ENCODE data around the gene TIMM50. TPM values are rescaled to one million over a fixed set of nuclear protein-coding genes. Genes with fewer than 3 reads are reported as not detected.

TIMM50 gene
- total and polyA plus RNA-seq, 2 of the 13 experiments (the other 11 are each of a cell fraction or from before 2014, with no cell fraction given): 91.1 to 92.5 TPM

DNA sequence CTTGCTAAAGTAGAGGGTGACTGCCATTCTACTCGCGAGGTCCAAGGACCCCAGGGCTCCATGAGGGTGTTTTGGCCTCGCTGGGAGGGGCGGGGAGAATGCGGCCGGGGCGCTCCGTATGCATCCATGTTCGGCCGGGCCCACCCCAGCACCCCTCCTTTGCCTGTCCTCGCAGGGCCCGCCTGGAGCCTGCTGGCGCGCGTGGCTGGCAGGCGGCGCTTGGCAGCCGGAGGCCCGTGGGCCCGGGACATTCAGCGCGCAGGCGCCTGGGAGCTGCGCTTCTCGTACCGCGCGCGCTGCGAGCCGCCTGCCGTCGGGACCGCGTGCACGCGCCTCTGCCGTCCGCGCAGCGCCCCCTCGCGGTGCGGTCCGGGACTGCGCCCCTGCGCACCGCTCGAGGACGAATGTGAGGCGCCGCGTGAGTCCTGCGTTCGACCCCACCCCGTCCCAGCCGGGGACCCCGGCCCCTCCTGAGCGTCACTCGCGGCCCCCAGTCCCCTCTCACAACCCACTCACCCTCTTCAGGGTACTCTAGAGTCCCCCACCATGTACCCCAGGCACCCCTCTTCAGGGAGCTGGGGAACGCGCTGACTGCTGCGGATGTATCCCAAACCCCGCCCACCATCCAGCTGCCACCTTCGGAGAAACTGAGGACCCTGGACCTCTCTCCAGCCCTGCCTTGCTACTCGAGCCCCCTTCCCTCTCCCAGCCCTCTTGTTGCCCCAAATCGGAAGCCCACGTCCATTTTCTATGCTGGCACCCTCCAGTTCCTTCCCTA is 22.2 kb downstream of the TIMM50 start (continued):
- TF ChIP-seq, protein P1, sequence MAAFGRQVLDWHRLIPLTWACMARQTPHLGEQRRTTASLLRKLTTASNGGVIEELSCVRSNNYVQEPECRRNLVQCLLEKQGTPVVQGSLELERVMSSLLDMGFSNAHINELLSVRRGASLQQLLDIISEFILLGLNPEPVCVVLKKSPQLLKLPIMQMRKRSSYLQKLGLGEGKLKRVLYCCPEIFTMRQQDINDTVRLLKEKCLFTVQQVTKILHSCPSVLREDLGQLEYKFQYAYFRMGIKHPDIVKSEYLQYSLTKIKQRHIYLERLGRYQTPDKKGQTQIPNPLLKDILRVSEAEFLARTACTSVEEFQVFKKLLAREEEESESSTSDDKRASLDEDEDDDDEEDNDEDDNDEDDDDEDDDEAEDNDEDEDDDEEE (CRISPR knock-in tag; IDR thresholded peaks at IDR 0.05): peak; percentile 84
- peak; percentile 99 for TF ChIP-seq CHCHD3 (CRISPR knock-in tag; IDR thresholded peaks at IDR 0.05)
- no peak for TF ChIP-seq EHMT2 (IDR thresholded peaks at IDR 0.05; ENCODE audit: borderline replicate concordance, low read depth, low read length)
- peak; percentile 96 for TF ChIP-seq ATAD3A (CRISPR knock-in tag; IDR thresholded peaks at IDR 0.05)
- TF ChIP-seq, protein P2, sequence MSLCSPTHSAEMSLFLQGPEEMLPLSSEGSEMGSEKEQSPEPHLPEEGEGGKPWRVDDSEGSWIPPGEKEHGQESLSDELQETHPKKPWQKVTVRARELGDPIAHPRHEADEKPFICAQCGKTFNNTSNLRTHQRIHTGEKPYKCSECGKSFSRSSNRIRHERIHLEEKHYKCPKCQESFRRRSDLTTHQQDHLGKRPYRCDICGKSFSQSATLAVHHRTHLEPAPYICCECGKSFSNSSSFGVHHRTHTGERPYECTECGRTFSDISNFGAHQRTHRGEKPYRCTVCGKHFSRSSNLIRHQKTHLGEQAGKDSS (CRISPR knock-in tag; IDR thresholded peaks at IDR 0.05; ENCODE audit: borderline replicate concordance, low read depth): peak; percentile 94; the same call in 1 of the 2 replicates
- peak; percentile 86 for TF ChIP-seq ZNF235 (CRISPR knock-in tag; IDR thresholded peaks at IDR 0.05; ENCODE audit: borderline replicate concordance)
- TF ChIP-seq ZNF891 (CRISPR knock-in tag; IDR thresholded peaks at IDR 0.05): peak; percentile 90
- peak; percentile 96 for TF ChIP-seq JDP2 (CRISPR knock-in tag; IDR thresholded peaks at IDR 0.05; ENCODE audit: borderline replicate concordance)
- TF ChIP-seq ATF4 (CRISPR knock-in tag; IDR thresholded peaks at IDR 0.05): peak in 1 of 2 experiments; percentile 66; a peak in 1 of 4 replicates
- TF ChIP-seq ZEB1 (IDR thresholded peaks at IDR 0.05; ENCODE audit: insufficient replicate concordance, low read depth): no peak
- peak; percentile 98 for TF ChIP-seq ZBTB43 (CRISPR knock-in tag; conservative IDR thresholded peaks at IDR 0.05)
- TF ChIP-seq, protein P3, sequence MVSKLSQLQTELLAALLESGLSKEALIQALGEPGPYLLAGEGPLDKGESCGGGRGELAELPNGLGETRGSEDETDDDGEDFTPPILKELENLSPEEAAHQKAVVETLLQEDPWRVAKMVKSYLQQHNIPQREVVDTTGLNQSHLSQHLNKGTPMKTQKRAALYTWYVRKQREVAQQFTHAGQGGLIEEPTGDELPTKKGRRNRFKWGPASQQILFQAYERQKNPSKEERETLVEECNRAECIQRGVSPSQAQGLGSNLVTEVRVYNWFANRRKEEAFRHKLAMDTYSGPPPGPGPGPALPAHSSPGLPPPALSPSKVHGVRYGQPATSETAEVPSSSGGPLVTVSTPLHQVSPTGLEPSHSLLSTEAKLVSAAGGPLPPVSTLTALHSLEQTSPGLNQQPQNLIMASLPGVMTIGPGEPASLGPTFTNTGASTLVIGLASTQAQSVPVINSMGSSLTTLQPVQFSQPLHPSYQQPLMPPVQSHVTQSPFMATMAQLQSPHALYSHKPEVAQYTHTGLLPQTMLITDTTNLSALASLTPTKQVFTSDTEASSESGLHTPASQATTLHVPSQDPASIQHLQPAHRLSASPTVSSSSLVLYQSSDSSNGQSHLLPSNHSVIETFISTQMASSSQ (IDR thresholded peaks at IDR 0.05; ENCODE audit: low read depth): no peak
- TF ChIP-seq, protein P3 (CRISPR knock-in tag; IDR thresholded peaks at IDR 0.05; ENCODE audit: borderline replicate concordance): peak; percentile 68
- peak; percentile 75; the same call in 1 of the 2 replicates for TF ChIP-seq NRL (CRISPR knock-in tag; IDR thresholded peaks at IDR 0.05; ENCODE audit: borderline replicate concordance)
- TF ChIP-seq RBM39 (IDR thresholded peaks at IDR 0.05; ENCODE audit: low read depth, low read length, poor library complexity, severe bottlenecking): no peak
- TF ChIP-seq MYC (CRISPR knock-in tag; IDR thresholded peaks at IDR 0.05; ENCODE audit: borderline replicate concordance): peak; percentile 86

Measured in HepG2 (cell line).